ENCODE measurements around the gene DDIT4L.
"Not testable (repeated sequence)": the region's sequence is repeated elsewhere in the genome, so short reads cannot be mapped to it uniquely, and the experiment has no call there.

Gene DDIT4L

GRCh38 chr4:100166297-100167039 is 23.8 kb downstream of the DDIT4L start:
- no peak for DNase-seq (ENCODE audit: low spot score)

- no peak for DNase-seq (ENCODE audit: low spot score)
Measured at GRCh38 chr4:100165809-100166208, 24.5 kb downstream of the DDIT4L start.

DNA sequence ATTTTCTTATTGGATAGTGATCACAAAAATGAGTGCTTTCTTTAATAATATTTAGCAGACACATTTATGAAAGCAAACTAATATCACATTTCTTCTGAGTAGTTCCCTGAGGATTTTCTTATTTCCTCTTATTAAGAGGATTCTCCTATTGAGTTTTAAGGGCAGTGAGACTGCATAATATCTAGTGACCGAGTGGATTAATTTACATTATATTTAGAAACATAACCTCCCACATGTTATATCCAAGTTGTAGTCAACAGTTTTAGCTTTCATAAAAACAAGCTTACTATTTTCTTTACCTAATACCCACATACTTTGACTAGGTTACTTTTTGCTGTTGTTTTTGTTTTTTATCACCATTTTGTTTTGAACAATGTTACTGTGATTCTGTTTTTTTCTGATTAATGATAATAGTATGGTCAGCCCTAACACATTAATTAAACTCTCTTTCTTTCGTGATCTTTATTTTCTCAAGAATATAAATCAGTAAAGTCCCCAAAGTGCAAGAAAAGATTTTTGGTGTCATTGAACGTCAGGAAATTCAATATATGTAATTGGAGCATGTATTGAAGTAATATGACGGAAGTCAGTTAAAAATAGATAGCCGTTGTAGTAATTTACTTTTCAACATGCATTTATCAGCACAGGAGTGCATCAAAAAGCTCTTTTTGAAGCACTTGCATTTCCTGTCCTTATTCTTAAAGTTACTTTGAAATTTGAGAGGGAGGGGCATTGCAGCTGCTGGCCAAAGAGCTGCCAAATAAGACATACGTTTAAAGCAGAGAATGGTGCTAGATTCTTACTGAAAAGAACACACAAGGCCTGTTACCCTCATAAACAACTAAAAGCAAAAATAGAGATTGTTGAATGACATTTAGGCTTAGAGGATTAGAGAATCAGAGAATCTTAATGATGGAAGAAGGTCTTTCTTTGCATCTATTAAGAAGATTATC is 25.2 kb downstream of the DDIT4L start:
- no peak for DNase-seq (ENCODE audit: low spot score)

- DNase-seq (ENCODE audit: low spot score): no peak
Measured at GRCh38 chr4:100162027-100162685, 28.1 kb downstream of the DDIT4L start.

GRCh38 chr4:100149190-100149589 is 41.1 kb downstream of the DDIT4L start:
- DNase-seq (ENCODE audit: low spot score): no peak

DNA sequence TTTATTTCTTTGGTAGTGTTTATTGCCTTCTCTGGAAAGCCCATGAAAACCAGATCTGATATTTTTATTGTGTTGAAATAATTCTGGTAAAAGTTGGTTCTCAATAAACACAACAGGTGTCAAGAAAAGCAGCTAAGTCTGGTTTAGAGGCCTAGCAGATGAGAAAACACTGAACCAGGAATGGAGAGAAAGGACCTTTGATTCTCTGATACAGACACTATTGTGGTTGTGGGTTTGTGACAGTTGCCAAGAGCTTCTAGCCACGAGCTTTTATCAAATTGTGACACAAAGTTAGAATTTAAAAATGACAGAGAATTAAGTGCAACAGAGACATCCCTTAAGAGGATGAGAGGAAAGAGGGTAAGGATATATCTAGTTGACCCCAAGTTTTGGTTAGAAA is 42.6 kb downstream of the DDIT4L start:
- DNase-seq (ENCODE audit: low spot score): no peak

GRCh38 chr4:100147198-100147597 is 43.1 kb downstream of the DDIT4L start:
- DNase-seq (ENCODE audit: low spot score): no peak

DNA sequence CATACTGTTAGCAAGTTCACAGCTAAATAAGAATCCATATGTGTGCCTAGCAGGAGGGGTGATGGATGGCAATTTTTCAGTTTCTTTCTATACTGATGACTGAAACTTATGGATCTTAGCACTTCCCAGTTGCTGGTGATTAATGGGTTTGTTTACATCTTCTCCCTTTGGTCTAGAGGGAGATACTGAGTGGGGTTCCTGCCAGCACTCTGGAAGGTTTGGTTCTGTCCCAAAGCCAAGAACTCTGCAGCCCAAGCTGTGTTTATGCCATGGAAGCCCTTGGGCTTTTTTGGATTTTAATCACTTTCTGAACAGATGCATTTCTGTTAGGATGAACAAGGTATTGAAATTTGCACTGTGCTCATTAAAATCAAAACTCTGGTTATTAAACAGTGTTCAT is 43.5 kb downstream of the DDIT4L start:
- DNase-seq (ENCODE audit: low spot score): no peak

DNA sequence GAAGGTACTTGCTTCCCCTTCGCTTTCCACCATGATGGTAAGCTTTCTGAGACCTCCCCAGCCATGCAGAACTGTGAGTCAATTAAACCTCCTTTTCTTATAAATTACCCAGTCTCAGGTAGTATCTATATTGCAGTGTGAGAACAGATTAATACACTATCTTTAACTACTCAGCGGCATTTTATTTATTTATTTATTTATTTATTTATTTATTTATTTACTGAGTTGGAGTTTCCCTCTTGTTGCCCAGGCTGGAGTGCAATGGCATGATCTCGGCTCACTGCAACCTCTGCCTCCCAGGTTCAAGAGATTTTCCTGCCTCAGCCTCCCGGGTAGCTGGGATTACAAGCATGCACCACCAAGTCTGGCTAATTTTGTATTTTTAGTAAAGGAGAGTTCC is 52.9 kb downstream of the DDIT4L start:
- not testable (repeated sequence) for DNase-seq (ENCODE audit: low spot score)

Data from LoVo (cell line).